Thoracic aorta (tissue), 2 donors: ENCODE data around the gene FBXO42. TPM values are rescaled to one million over a fixed set of nuclear protein-coding genes. Genes with fewer than 3 reads are reported as not detected.

Experiments used
- ATAC-seq: fragments of 150-250 bp; one replicate; pipeline ENCODE4 v1.8.0; 2017; ENCODE audit warnings: low read depth; ENCODE audit not compliant: insufficient number of reproducible peaks, low FRiP score
- DNase-seq: peaks from one replicate; pipeline ENCODE4 v3.0.0-alpha.2; 2020; ENCODE audit warnings: low spot score
- H3K27ac ChIP-seq, 2 donors: fragments of 200-600 bp; sonication (generic); 1 replicate in 1 of 2; 2 replicates in 1 of 2; pipeline ENCODE4 v1.5.1; 2016; ENCODE audit warnings: mild to moderate bottlenecking in 2 of 2, moderate library complexity in 2 of 2
- H3K27me3 ChIP-seq: fragments of 200-600 bp; sonication (generic); replicated peaks from 2 replicates; pipeline ENCODE4 v1.6.0; 2016; ENCODE audit warnings: mild to moderate bottlenecking; ENCODE audit not compliant: insufficient read depth
- H3K36me3 ChIP-seq: fragments of 200-600 bp; sonication (generic); one replicate; pipeline ENCODE4 v1.5.1; 2016
- H3K4me1 ChIP-seq, 2 donors: fragments of 200-600 bp; sonication (generic); 1 replicate in 1 of 2; 2 replicates in 1 of 2; pipeline versions ENCODE4 v1.5.1 to v1.6.0; 2016; ENCODE audit warnings: low read depth in 2 of 2, mild to moderate bottlenecking in 1 of 2; ENCODE audit not compliant: control insufficient read depth in 1 of 2
- H3K4me3 ChIP-seq: fragments of 200-600 bp; sonication (generic); 2 replicates; pipeline ENCODE4 v1.5.1; 2016; ENCODE audit warnings: mild to moderate bottlenecking
- H3K9me3 ChIP-seq: fragments of 200-600 bp; sonication (generic); 2 replicates; pipeline ENCODE4 v1.5.1; 2016
- CTCF ChIP-seq: fragments of 200-600 bp; sonication (generic); IDR thresholded peaks from one replicate; pipeline ENCODE4 v1.5.1; 2019; ENCODE audit warnings: antibody characterized with exemption
- total RNA-seq, 2 donors: library from RNA; depleted of rRNA; stranded (reverse); fragments of >200 nt; gene quantifications; one replicate each; pipeline versions ENCODE4 v1.1.0 to v1.2.3, GENCODE V29; 2016

Gene FBXO42
- total RNA-seq, 2 donors from 2014 or later, result 71.2 to 72.2 TPM

- no peak for DNase-seq
- H3K4me3 ChIP-seq, result peak overlapping the region; percentile 70
- peak; percentile 53 for ATAC-seq
- H3K4me1 ChIP-seq, result peaks cover 38 to 74% of the 10 kb centered on the region in 2 donors
- peak overlapping the region; percentile 81 to 84 for H3K27ac ChIP-seq
- no peaks in the 10 kb centered on the region for H3K27me3 ChIP-seq
- TF ChIP-seq CTCF, result no peak
- no peaks in the 10 kb centered on the region for H3K36me3 ChIP-seq
- no peaks in the 10 kb centered on the region for H3K9me3 ChIP-seq
Observed at GRCh38 chr1:16386454-16387113, 34.3 kb upstream of the FBXO42 start.

GRCh38 chr1:16385659-16386453 lies 33.6 kb upstream of the FBXO42 start:
- DNase-seq, result no peak
- ATAC-seq, result no peak
- Histone ChIP-seq H3K27ac (peak overlapping the region; percentile 81 to 84), H3K9me3 (no peaks in the 10 kb centered on the region), H3K27me3 (no peaks in the 10 kb centered on the region), H3K4me1 (peaks cover 35 to 67% of the 10 kb centered on the region in 2 donors), H3K36me3 (no peaks in the 10 kb centered on the region), H3K4me3 (no peak overlapping the region)
- no peak for TF ChIP-seq CTCF

GRCh38 chr1:16383888-16384287 lies 31.6 kb upstream of the FBXO42 start:
- Histone ChIP-seq H3K4me1 (peaks cover 32 to 52% of the 10 kb centered on the region in 2 donors), H3K4me3 (no peak overlapping the region), H3K27ac (no peak overlapping the region), H3K27me3 (no peaks in the 10 kb centered on the region), H3K36me3 (no peaks in the 10 kb centered on the region), H3K9me3 (no peaks in the 10 kb centered on the region)
- ATAC-seq (no peak), DNase-seq (no peak)
- TF ChIP-seq CTCF, result no peak

- Histone ChIP-seq H3K36me3 (no peaks in the 10 kb centered on the region), H3K27me3 (no peaks in the 10 kb centered on the region), H3K4me1 (peaks cover 29 to 48% of the 10 kb centered on the region in 2 donors), H3K27ac (no peak overlapping the region), H3K9me3 (no peaks in the 10 kb centered on the region), H3K4me3 (no peak overlapping the region)
- no peak for TF ChIP-seq CTCF
- ATAC-seq, result no peak
- DNase-seq, result no peak
Observed at GRCh38 chr1:16380868-16381267, 28.6 kb upstream of the FBXO42 start.

GRCh38 chr1:16378443-16378842 lies 26.2 kb upstream of the FBXO42 start:
- no peak overlapping the region for H3K27ac ChIP-seq
- H3K4me1 ChIP-seq, result peaks cover 39 to 50% of the 10 kb centered on the region in 2 donors
- DNase-seq (no peak), ATAC-seq (no peak)
- TF ChIP-seq CTCF, result no peak
- no peak overlapping the region for H3K4me3 ChIP-seq
- H3K36me3 ChIP-seq, result no peaks in the 10 kb centered on the region
- no peaks in the 10 kb centered on the region for H3K9me3 ChIP-seq
- H3K27me3 ChIP-seq, result no peaks in the 10 kb centered on the region
